Measurements from ENCODE around the gene KCTD11. TPM values are rescaled to one million over a fixed set of nuclear protein-coding genes. Genes with fewer than 3 reads are reported as not detected.

Gene KCTD11
- total and polyA plus RNA-seq, 10 of the 15 experiments (the other 5 are each of a cell fraction or from before 2014, with no cell fraction given) = 0.05 to 7.3 (median 2.9) TPM

- no peak for TF ChIP-seq CUX1 (IDR thresholded peaks at IDR 0.05; ENCODE audit: insufficient replicate concordance, low read depth, low read length)
- no peak for TF ChIP-seq MTA3 (IDR thresholded peaks at IDR 0.05; ENCODE audit: borderline replicate concordance, low read length)
- TF ChIP-seq SMC3 (IDR thresholded peaks at IDR 0.05; ENCODE audit: borderline replicate concordance, low read length) = no peak
- peak; percentile 51 for TF ChIP-seq SIX5 (IDR thresholded peaks at IDR 0.05; ENCODE audit: low read depth, low read length, severe bottlenecking)
- peak; percentile 8 to 99 for TF ChIP-seq EGR1 (IDR thresholded peaks at IDR 0.05; ENCODE audit: borderline replicate concordance in 1 of 2, low read depth in 2 of 2, low read length in 2 of 2)
- no peak for TF ChIP-seq NFYA (IDR thresholded peaks at IDR 0.05; ENCODE audit: borderline replicate concordance, low read depth, low read length)
- TF ChIP-seq CBX5 (IDR thresholded peaks at IDR 0.05; ENCODE audit: low read depth) = no peak
- no peak for TF ChIP-seq PRDM15 (CRISPR knock-in tag; IDR thresholded peaks at IDR 0.05)
- TF ChIP-seq GATAD2B (conservative IDR thresholded peaks at IDR 0.05; ENCODE audit: low read depth) = peak; percentile 62; the same call in 1 of the 2 replicates
- TF ChIP-seq MLLT1 (IDR thresholded peaks at IDR 0.05) = peak; percentile 100
- TF ChIP-seq NFYB (IDR thresholded peaks at IDR 0.05; ENCODE audit: insufficient read depth, low read depth, low read length) = no peak
- peak; percentile 43; the same call in 1 of the 2 replicates for TF ChIP-seq RELB (IDR thresholded peaks at IDR 0.05; ENCODE audit: low read depth)
- no peak for TF ChIP-seq TCF3 (IDR thresholded peaks at IDR 0.05; ENCODE audit: borderline replicate concordance, insufficient read depth, low read depth, low read length)
- TF ChIP-seq ZSCAN29 (IDR thresholded peaks at IDR 0.05) = no peak
- no peak for TF ChIP-seq RAD51 (IDR thresholded peaks at IDR 0.05)
- TF ChIP-seq PAX5 (IDR thresholded peaks at IDR 0.05; ENCODE audit: borderline replicate concordance, low read depth, low read length) = no peak
- TF ChIP-seq ZNF217 (IDR thresholded peaks at IDR 0.05) = no peak
These were observed 44.9 kb upstream of the KCTD11 start, which contains the start of gene EIF5A (continued) for GRCh38 chr17:7306911-7307685.

All from GM12878 (cell line).